ENCODE data around the gene ZNF687.

- TF ChIP-seq RARB (CRISPR knock-in tag; IDR thresholded peaks at IDR 0.05) = no peak
- no peak for TF ChIP-seq CREB5 (CRISPR knock-in tag; IDR thresholded peaks at IDR 0.05; ENCODE audit: low read depth)
- no peak for TF ChIP-seq TSHZ2 (CRISPR knock-in tag; IDR thresholded peaks at IDR 0.05)
- no peak for TF ChIP-seq POU6F1 (CRISPR knock-in tag; IDR thresholded peaks at IDR 0.05; ENCODE audit: borderline replicate concordance, low read depth)
- TF ChIP-seq PATZ1 (CRISPR knock-in tag; IDR thresholded peaks at IDR 0.05; ENCODE audit: borderline replicate concordance) = no peak
- no peak for TF ChIP-seq ZFP3 (CRISPR knock-in tag; IDR thresholded peaks at IDR 0.05)
- no peak for TF ChIP-seq CSRNP3 (CRISPR knock-in tag; IDR thresholded peaks at IDR 0.05)
- no peak for TF ChIP-seq GLIS3 (CRISPR knock-in tag; IDR thresholded peaks at IDR 0.05)
- no peak for TF ChIP-seq ZNF70 (CRISPR knock-in tag; IDR thresholded peaks at IDR 0.05)
These were observed 28.9 kb downstream of the ZNF687 start for GRCh38 chr1:151311011-151311410.
